GM19395 (cell line): Measurements from ENCODE around the gene E2F4.

Source experiments
- ATAC-seq: cut with Tn5 transposase; IDR thresholded peaks from one replicate; pipeline ENCODE4 v1.9.1; 2021; ENCODE audit warnings: mild to moderate bottlenecking, moderate library complexity; ENCODE audit not compliant: unreplicated experiment

E2F4 gene

GRCh38 chr16:67247192-67248072, 55.5 kb downstream of the E2F4 start, which contains the start of gene FHOD1:
Gene FHOD1 (minus strand): TSS chr16:67247481. CDS start chr16:67247410, 71 bp downstream.
- ATAC-seq, result peak; percentile 46

GRCh38 chr16:67248073-67248400, 56.1 kb downstream of the E2F4 start:
- no peak for ATAC-seq
